Purkinje cell (primary cell): ENCODE results near the gene PZP. TPM values are rescaled to one million over a fixed set of nuclear protein-coding genes. Genes with fewer than 3 reads are reported as not detected.

ENCODE experiments used
- polyA plus RNA-seq: library from polyadenylated mRNA; unstranded; fragments of >200 nt; fragmentation: Nextera tagmentation; gene quantifications from 2 replicates; pipeline ENCODE4 v1.2.1, GENCODE V29; 2014

Gene PZP
- 3.2 TPM in 1 of 2 replicates, not detected in the other for polyA plus RNA-seq

DNA sequence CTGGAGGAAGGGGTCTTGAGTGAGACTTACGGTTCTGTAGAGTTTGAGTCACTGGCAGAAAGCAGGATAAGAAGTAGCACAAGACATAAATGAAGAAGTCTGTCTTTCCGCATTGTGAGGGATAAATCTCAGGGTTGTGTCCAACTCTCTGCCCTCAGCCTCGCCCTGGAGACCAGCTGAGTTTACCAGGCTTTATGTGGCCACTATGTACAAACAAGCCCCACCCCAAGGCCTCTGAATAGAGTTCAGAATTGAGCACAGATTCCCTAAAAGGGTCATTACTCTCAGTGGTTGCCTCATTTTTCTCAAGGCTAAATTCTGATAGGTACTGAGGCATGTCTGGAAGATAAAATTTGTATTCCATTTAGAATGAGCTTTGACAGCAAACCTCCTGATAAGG, at the start of gene PZP:
PZP (minus strand) TSS at position 167 of the 400 bp plus-strand sequence; CDS start at position 113, 54 bp downstream.

DNA sequence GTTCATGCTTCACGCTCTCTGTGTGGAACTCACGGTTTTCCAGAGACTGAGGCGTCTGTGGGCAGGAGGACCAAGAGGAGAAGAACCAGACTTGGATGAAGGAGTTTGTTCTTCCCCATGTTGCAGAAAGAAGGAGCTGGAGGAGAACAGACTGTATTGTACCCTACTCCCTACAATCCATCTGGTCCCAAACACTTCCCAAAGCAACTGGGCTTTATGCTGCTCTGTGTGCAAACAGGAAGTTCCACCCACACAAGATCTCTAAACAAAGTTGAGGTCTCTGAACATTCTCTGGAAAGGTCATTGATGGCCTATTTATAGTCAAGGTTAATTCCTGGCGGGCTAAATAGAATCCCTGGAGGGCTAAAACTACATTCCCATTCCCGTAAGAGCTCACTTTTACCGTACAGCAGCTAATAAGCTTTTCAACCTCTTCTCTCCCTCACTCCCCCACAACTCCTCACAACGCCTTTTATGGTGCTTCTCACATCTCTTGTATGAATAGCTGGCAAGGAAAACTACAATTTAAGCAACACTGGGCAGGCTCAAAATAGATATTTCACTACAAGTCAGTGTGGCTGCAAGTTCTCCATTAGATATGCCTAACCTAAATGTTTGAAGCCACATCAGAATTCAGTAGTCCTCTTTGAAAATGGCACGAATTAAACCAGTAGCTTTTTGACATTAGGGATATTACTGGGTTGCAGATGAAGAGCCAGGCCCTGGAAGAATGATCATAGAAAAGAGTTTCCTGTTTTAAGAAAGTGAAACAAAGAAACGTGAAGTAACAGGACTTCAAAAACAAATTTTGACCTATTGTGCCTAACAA, 92.2 kb downstream of the PZP start, which contains the start of gene A2M:
A2M (minus strand) TSS at position 189 of the 829 bp plus-strand sequence; CDS start at position 119, 70 bp downstream.

Other genes with a start within 250 kb of the PZP start
- 2.8 and 11.9 TPM in 2 replicates for gene KLRG1, start 218.8 kb downstream of the PZP start, polyA plus RNA-seq
- 11.0 and 11.1 TPM in 2 replicates for gene A2M, start 92.5 kb downstream of the PZP start, polyA plus RNA-seq